A549 (cell line): ENCODE results near the gene GREB1. TPM values are rescaled to one million over a fixed set of nuclear protein-coding genes. Genes with fewer than 3 reads are reported as not detected.

Experiments
- ATAC-seq, 2 experiments: fragments of 200-7000 bp in 1 of 2; fragments of >200 bp in 1 of 2; cut with Nextera tagmentation in 1 of 2; cut with Tn5 transposase in 1 of 2; 3 replicates each; pipeline versions ENCODE4 v1.8.0 to v1.9.1; 2018 to 2020; ENCODE audit warnings: mild to moderate bottlenecking in 1 of 2, moderate library complexity in 1 of 2
- CTCF ChIA-PET: fragments of 300-600 bp; sonication (Branson Sonifier 250); formaldehyde crosslinking; extraction: SDS; loops from one replicate; lab custom pipeline; 2021; ENCODE audit warnings: antibody characterized with exemption, inconsistent platforms; lab: Yijun Ruan, JAX
- POLR2A ChIA-PET: fragments of 350-600 bp; formaldehyde crosslinking; extraction: SDS; loops from one replicate; lab custom pipeline; 2021; ENCODE audit warnings: antibody characterized with exemption, inconsistent platforms; lab: Yijun Ruan, JAX
- DNase-seq, 2 experiments: peaks; one replicate each; pipeline versions ENCODE4 v3.0.0 to v3.0.0-alpha.2; 2011 to 2016; ENCODE audit warnings: low read depth in 1 of 2, low spot score in 1 of 2
- FAIRE-seq: peaks from 2 replicates; lab custom pipeline; 2011; peaks lifted over from hg19 to GRCh38; lab: Jason Lieb, UNC
- H3K27ac ChIP-seq, 2 experiments: fragments of >200 bp; sonication (Bioruptor Twin); formaldehyde crosslinking; 3 replicates each; pipeline ENCODE4 v1.5.1; 2016 to 2017
- H3K4me1 ChIP-seq: fragments of >200 bp; sonication (Bioruptor Twin); formaldehyde crosslinking; 3 replicates; pipeline ENCODE4 v1.6.1; 2016
- H3K4me2 ChIP-seq: fragments of >200 bp; sonication (Bioruptor Twin); formaldehyde crosslinking; 3 replicates; pipeline ENCODE4 v1.6.1; 2016
- H3K4me3 ChIP-seq: fragments of >200 bp; sonication (Bioruptor Twin); formaldehyde crosslinking; 3 replicates; pipeline ENCODE4 v1.5.1; 2016
- H3K9me3 ChIP-seq: fragments of >200 bp; sonication (Bioruptor Twin); formaldehyde crosslinking; 3 replicates; pipeline ENCODE4 v1.6.1; 2016
- CBX8 ChIP-seq: fragments of 200-600 bp; sonication (generic); IDR thresholded peaks from 2 replicates; pipeline ENCODE4 v1.6.1; 2016
- CEBPB ChIP-seq, 2 experiments: fragments of >200 bp in 1 of 2; sonication (Bioruptor Twin) in 1 of 2; formaldehyde crosslinking in 1 of 2; IDR thresholded peaks; 2 replicates each; pipeline ENCODE4 v1.6.1; 2012 to 2016
- CHD2 ChIP-seq: fragments of 150-350 bp; IDR thresholded peaks from 2 replicates; pipeline ENCODE4 v1.6.1; 2014; ENCODE audit warnings: low read length; ENCODE audit not compliant: partially characterized antibody
- EHF ChIP-seq: fragments of 250-450 bp; sonication (Bioruptor Pico); IDR thresholded peaks from 2 replicates; pipeline ENCODE4 v1.5.0; 2020; ENCODE audit warnings: mild to moderate bottlenecking
- ELK1 ChIP-seq: fragments of 150-350 bp; IDR thresholded peaks from 2 replicates; pipeline ENCODE4 v1.6.1; 2014; ENCODE audit warnings: low read depth, mild to moderate bottlenecking, low read length
- EP300 ChIP-seq, 2 experiments: fragments of >200 bp; sonication (Bioruptor Twin); formaldehyde crosslinking; IDR thresholded peaks; 2 replicates in 1 of 2; 3 replicates in 1 of 2; pipeline ENCODE4 v1.6.1; 2016 to 2017
- ESRRA ChIP-seq: fragments of 150-350 bp; IDR thresholded peaks from 2 replicates; pipeline ENCODE4 v1.6.1; 2014; ENCODE audit warnings: mild to moderate bottlenecking, low read length, borderline replicate concordance
- FOSB ChIP-seq: fragments of 250-450 bp; sonication (Bioruptor Pico); IDR thresholded peaks from 2 replicates; pipeline ENCODE4 v1.5.0; 2020; ENCODE audit warnings: mild to moderate bottlenecking, moderate library complexity
- FOSL2 ChIP-seq, 2 experiments: fragments of 450-650 bp in 1 of 2; fragments of >200 bp in 1 of 2; sonication (Bioruptor Twin) in 1 of 2; formaldehyde crosslinking; IDR thresholded peaks; 2 replicates each; pipeline versions ENCODE4 v1.5.0 to v1.6.1; 2016 to 2020; ENCODE audit warnings: mild to moderate bottlenecking in 1 of 2, moderate library complexity in 1 of 2
- HDAC2 ChIP-seq: fragments of 200-600 bp; sonication (generic); IDR thresholded peaks from 2 replicates; pipeline ENCODE4 v1.6.1; 2016
- HEYL ChIP-seq: fragments of 250-450 bp; sonication (Bioruptor Pico); IDR thresholded peaks from 2 replicates; pipeline ENCODE4 v1.8.0; 2021; ENCODE audit warnings: mild to moderate bottlenecking, moderate library complexity
- HOXB5 ChIP-seq: fragments of 250-450 bp; sonication (Bioruptor Pico); IDR thresholded peaks from 2 replicates; pipeline ENCODE4 v1.5.0; 2020; ENCODE audit warnings: mild to moderate bottlenecking, moderate library complexity
- JUN ChIP-seq, 2 experiments: fragments of >200 bp; sonication (Bioruptor Twin); formaldehyde crosslinking; IDR thresholded peaks; 2 replicates in 1 of 2; 3 replicates in 1 of 2; pipeline ENCODE4 v1.6.1; 2016 to 2017
- KDM1A ChIP-seq: fragments of 200-600 bp; sonication (generic); IDR thresholded peaks from 2 replicates; pipeline ENCODE4 v1.6.1; 2016; ENCODE audit warnings: low read depth, mild to moderate bottlenecking
- MAX ChIP-seq: IDR thresholded peaks from 2 replicates; pipeline ENCODE4 v1.6.1; 2012
- NR3C1 ChIP-seq: fragments of >200 bp; sonication (Bioruptor Twin); formaldehyde crosslinking; IDR thresholded peaks from 3 replicates; pipeline ENCODE4 v1.6.1; 2017
- PBX3 ChIP-seq: IDR thresholded peaks from 2 replicates; pipeline ENCODE4 v1.6.1; 2012
- PHF8 ChIP-seq: fragments of 200-600 bp; sonication (generic); IDR thresholded peaks from 2 replicates; pipeline ENCODE4 v1.6.1; 2016; ENCODE audit warnings: low read depth, mild to moderate bottlenecking, antibody characterized with exemption, moderate library complexity, borderline replicate concordance
- RAD21 ChIP-seq, 2 experiments: fragments of >200 bp in 1 of 2; sonication (Bioruptor Twin) in 1 of 2; formaldehyde crosslinking in 1 of 2; IDR thresholded peaks in 1 of 2; conservative IDR thresholded peaks in 1 of 2; 2 replicates in 1 of 2; 3 replicates in 1 of 2; pipeline ENCODE4 v1.6.1; 2012 to 2018; ENCODE audit warnings: inconsistent platforms in 1 of 2
- RFX5 ChIP-seq: fragments of 450-650 bp; IDR thresholded peaks from 2 replicates; pipeline ENCODE4 v1.7.1; 2014; ENCODE audit warnings: antibody characterized with exemption, mild to moderate bottlenecking, moderate library complexity
- SREBF2 ChIP-seq: fragments of 450-650 bp; IDR thresholded peaks from 2 replicates; pipeline ENCODE4 v1.6.1; 2014; ENCODE audit warnings: mild to moderate bottlenecking, moderate library complexity
- TFCP2L1 ChIP-seq: fragments of 250-450 bp; sonication (Bioruptor Pico); IDR thresholded peaks from 2 replicates; pipeline ENCODE4 v1.5.0; 2021; ENCODE audit warnings: mild to moderate bottlenecking
- USF2 ChIP-seq: fragments of 450-650 bp; IDR thresholded peaks from 2 replicates; pipeline ENCODE4 v1.6.1; 2014; ENCODE audit warnings: antibody characterized with exemption
- ZC3H11A ChIP-seq: fragments of 450-650 bp; IDR thresholded peaks from 2 replicates; pipeline ENCODE4 v1.6.1; 2014; ENCODE audit warnings: antibody characterized with exemption, mild to moderate bottlenecking
- ZFP36 ChIP-seq: fragments of 450-650 bp; IDR thresholded peaks from 2 replicates; pipeline ENCODE4 v1.6.1; 2014; ENCODE audit warnings: borderline replicate concordance; ENCODE audit not compliant: partially characterized antibody
- WGBS: methylation state at CpG from one replicate; pipeline ENCODE4 v1.1.6; 2017; ENCODE audit errors: missing lambda C conversion rate; 5-methylcytosine and 5-hydroxymethylcytosine counted together
- polyA plus RNA-seq, 4 experiments: library from polyadenylated mRNA; depleted of rRNA in 3 of 4; stranded (reverse); fragments of >200 nt; fragmentation: RNase III in 1 of 4; extraction: RNeasy Plus Mini Kit Qiagen cat#74134 plus additional on column Dnase treatment in 1 of 4; gene quantifications; 2 replicates in 3 of 4; 3 replicates in 1 of 4; pipeline ENCODE4 v1.2.3, GENCODE V29; 2011 to 2017

GREB1 gene
- polyA plus RNA-seq, 2 of the 4 experiments (the other 2 are of a cell fraction), result 1.1 to 1.3 TPM

GRCh38 chr2:11665028-11665427 lies 131.2 kb downstream of the GREB1 start:
- no peak overlapping the region for H3K4me3 ChIP-seq
- H3K4me1 ChIP-seq, result peaks cover 2% of the 10 kb centered on the region; the same call in 1 of the 3 replicates
- ChIA-PET POLR2A (interaction anchor here (0.7 kb wide), 1 partner anchor 70 kb away, joined by 5 read pairs; no protein-coding TSS in a partner anchor), CTCF (interaction anchor here (0.6 to 1.5 kb wide), 7 partner anchors 16 to 115 kb away, joined by 3 to 7 read pairs (median 4); no protein-coding TSS in a partner anchor)
- ATAC-seq (no peak), DNase-seq (no peak), FAIRE-seq (no peak)
- no peak overlapping the region for H3K4me2 ChIP-seq
- no peak overlapping the region for H3K27ac ChIP-seq
- peaks cover 21% of the 10 kb centered on the region for H3K9me3 ChIP-seq
- 64% methylated on average over 11 of the region's 11 CpGs for WGBS
- no peak for TF ChIP-seq HDAC2

GRCh38 chr2:11665510-11666362 lies 131.9 kb downstream of the GREB1 start:
- H3K4me3 ChIP-seq, result no peak overlapping the region
- H3K4me1 ChIP-seq, result peaks cover 3% of the 10 kb centered on the region; the same call in 1 of the 3 replicates
- no peak for FAIRE-seq
- no peak for DNase-seq
- H3K27ac ChIP-seq, result no peak overlapping the region
- ChIA-PET CTCF (interaction anchor here (0.6 to 1.5 kb wide), 8 partner anchors 16 to 114 kb away, joined by 3 to 7 read pairs (median 3); no protein-coding TSS in a partner anchor), POLR2A (interaction anchor here (0.5 kb wide), 1 partner anchor 331 kb away, joined by 3 read pairs; no protein-coding TSS in a partner anchor)
- no peak for ATAC-seq
- no peak for TF ChIP-seq PBX3
- no peak for TF ChIP-seq ZFP36
- no peak for TF ChIP-seq NR3C1
- TF ChIP-seq HEYL (CRISPR knock-in tag), result no peak
- TF ChIP-seq EP300 (IDR thresholded peaks at IDR 0.05), result no peak
- no peak for TF ChIP-seq PHF8
- TF ChIP-seq SREBF2, result no peak
- no peak for TF ChIP-seq HOXB5 (CRISPR knock-in tag)
- no peak for TF ChIP-seq MAX
- TF ChIP-seq RAD21 (conservative IDR thresholded peaks at IDR 0.05 in 1 of 2, IDR thresholded peaks at IDR 0.05 in 1 of 2), result no peak
- no peak for TF ChIP-seq ZC3H11A
- no peak for TF ChIP-seq EHF (CRISPR knock-in tag)
- no peak for TF ChIP-seq KDM1A
- no peak for TF ChIP-seq TFCP2L1 (CRISPR knock-in tag)
- no peak for TF ChIP-seq JUN (IDR thresholded peaks at IDR 0.05)
- TF ChIP-seq CEBPB (IDR thresholded peaks at IDR 0.05), result no peak
- TF ChIP-seq HDAC2, result no peak
- no peak for TF ChIP-seq CHD2
- 46% methylated on average over 10 of the region's 10 CpGs for WGBS
- no peak overlapping the region for H3K4me2 ChIP-seq
- H3K9me3 ChIP-seq, result peaks cover 20% of the 10 kb centered on the region

GRCh38 chr2:11667194-11667593 lies 133.3 kb downstream of the GREB1 start:
- no peak for TF ChIP-seq ESRRA
- no peak for TF ChIP-seq ZC3H11A
- TF ChIP-seq FOSB (CRISPR knock-in tag), result no peak
- TF ChIP-seq CBX8, result no peak
- TF ChIP-seq FOSL2 (IDR thresholded peaks at IDR 0.05), result no peak
- no peak for TF ChIP-seq FOSL2 (CRISPR knock-in tag; IDR thresholded peaks at IDR 0.05)
- TF ChIP-seq USF2, result no peak
- TF ChIP-seq ELK1, result no peak
- no peak for TF ChIP-seq RFX5
- no peak for FAIRE-seq

More at GRCh38 chr2:11667194-11667593, 133.3 kb downstream of the GREB1 start:
- peaks cover 3% of the 10 kb centered on the region; the same call in 1 of the 3 replicates for H3K4me1 ChIP-seq
- WGBS, result 9% methylated on average over 3 of the region's 3 CpGs
- peaks cover 11% of the 10 kb centered on the region for H3K9me3 ChIP-seq
- no peak for DNase-seq
- ChIA-PET CTCF (interaction anchor here (0.8 kb wide), 1 partner anchor 112 kb away, joined by 4 read pairs; no protein-coding TSS in a partner anchor), POLR2A (no interaction called here)
- ATAC-seq, result no peak
- H3K27ac ChIP-seq, result no peak overlapping the region
- no peak overlapping the region for H3K4me2 ChIP-seq
- no peak overlapping the region for H3K4me3 ChIP-seq
